Measurements from ENCODE around the gene LAMP5.

The LAMP5 gene

DNA sequence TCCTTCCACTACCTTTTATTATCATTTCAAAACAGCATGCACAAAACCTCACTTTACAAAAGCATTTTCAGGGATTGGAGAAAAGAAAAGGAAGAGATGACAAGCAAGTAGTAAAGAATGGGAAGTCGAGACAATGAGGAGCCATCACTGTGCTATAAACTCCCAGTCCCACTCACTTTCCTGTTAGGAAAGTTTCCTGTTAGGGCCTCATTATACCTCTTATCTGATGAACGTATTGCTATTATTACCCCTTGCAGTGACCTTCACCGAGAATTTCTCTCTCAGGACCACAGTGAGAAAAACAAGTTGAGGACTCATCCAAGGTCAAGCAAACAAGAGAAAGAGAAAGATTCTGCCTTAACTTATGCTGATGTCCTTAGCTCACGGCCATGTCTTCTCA lies 28.8 kb downstream of the LAMP5 start:
- H3K27ac ChIP-seq (ENCODE audit: low read length), result no peak overlapping the region

DNA sequence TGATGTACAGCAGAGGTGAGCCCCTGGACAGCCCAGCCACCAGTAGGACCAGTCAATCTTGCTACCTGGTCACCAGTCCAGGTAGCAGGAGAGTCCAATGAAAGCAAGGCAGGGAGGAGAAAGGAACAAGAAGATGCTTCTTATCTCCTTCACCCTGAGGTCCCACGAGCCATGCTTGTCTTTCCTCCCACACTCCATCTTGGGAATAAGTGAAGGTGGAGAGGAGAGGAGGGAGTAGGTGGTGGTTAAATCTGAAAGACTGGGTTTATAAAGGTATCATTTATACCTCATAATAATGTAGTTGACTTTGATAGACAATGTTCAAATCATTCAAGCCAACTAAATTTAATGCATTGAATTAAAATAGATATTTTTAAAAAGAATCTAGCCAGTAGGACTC lies 35.9 kb downstream of the LAMP5 start:
- no peak overlapping the region for H2AFZ ChIP-seq (ENCODE audit: low read depth, low read length)
- H3K9ac ChIP-seq (ENCODE audit: low read length), result no peak overlapping the region
- H3K27me3 ChIP-seq (ENCODE audit: low read depth, low read length), result no peaks in the 10 kb centered on the region
- H3K9me3 ChIP-seq (ENCODE audit: insufficient read depth, low read length), result no peaks in the 10 kb centered on the region
- H3K4me1 ChIP-seq (ENCODE audit: low read length), result no peaks in the 10 kb centered on the region
- no peaks in the 10 kb centered on the region for H4K20me1 ChIP-seq (ENCODE audit: insufficient read depth, low read length)
- H3K79me2 ChIP-seq (ENCODE audit: low read length), result no peaks in the 10 kb centered on the region
- no peak overlapping the region for H3K27ac ChIP-seq (ENCODE audit: low read length)
- TF ChIP-seq EZH2phosphoT487 (IDR thresholded peaks at IDR 0.05; ENCODE audit: low read depth), result no peak
- TF ChIP-seq, protein P1, sequence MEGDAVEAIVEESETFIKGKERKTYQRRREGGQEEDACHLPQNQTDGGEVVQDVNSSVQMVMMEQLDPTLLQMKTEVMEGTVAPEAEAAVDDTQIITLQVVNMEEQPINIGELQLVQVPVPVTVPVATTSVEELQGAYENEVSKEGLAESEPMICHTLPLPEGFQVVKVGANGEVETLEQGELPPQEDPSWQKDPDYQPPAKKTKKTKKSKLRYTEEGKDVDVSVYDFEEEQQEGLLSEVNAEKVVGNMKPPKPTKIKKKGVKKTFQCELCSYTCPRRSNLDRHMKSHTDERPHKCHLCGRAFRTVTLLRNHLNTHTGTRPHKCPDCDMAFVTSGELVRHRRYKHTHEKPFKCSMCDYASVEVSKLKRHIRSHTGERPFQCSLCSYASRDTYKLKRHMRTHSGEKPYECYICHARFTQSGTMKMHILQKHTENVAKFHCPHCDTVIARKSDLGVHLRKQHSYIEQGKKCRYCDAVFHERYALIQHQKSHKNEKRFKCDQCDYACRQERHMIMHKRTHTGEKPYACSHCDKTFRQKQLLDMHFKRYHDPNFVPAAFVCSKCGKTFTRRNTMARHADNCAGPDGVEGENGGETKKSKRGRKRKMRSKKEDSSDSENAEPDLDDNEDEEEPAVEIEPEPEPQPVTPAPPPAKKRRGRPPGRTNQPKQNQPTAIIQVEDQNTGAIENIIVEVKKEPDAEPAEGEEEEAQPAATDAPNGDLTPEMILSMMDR (IDR thresholded peaks at IDR 0.05; ENCODE audit: low read depth, low read length), result no peak
- H3K36me3 ChIP-seq (replicated peaks; ENCODE audit: low read depth, low read length), result no peaks in the 10 kb centered on the region
- no peak overlapping the region for H3K4me2 ChIP-seq (ENCODE audit: low read length)
- no peak overlapping the region for H3K4me3 ChIP-seq (ENCODE audit: low read length)

More for the DNA sequence above, 28.8 kb downstream of the LAMP5 start:
- H4K20me1 ChIP-seq (ENCODE audit: insufficient read depth, low read length), result no peaks in the 10 kb centered on the region
- H3K4me2 ChIP-seq (ENCODE audit: low read length), result no peak overlapping the region
- no peak overlapping the region for H3K4me3 ChIP-seq (ENCODE audit: low read length)
- TF ChIP-seq, protein P1 (IDR thresholded peaks at IDR 0.05; ENCODE audit: low read depth, low read length), result no peak
- no peak for TF ChIP-seq EZH2phosphoT487 (IDR thresholded peaks at IDR 0.05; ENCODE audit: low read depth)
- H3K36me3 ChIP-seq (replicated peaks; ENCODE audit: low read depth, low read length), result no peaks in the 10 kb centered on the region
- no peaks in the 10 kb centered on the region for H3K9me3 ChIP-seq (ENCODE audit: insufficient read depth, low read length)
- no peak overlapping the region for H3K9ac ChIP-seq (ENCODE audit: low read length)
- H2AFZ ChIP-seq (ENCODE audit: low read depth, low read length), result no peak overlapping the region
- no peaks in the 10 kb centered on the region for H3K4me1 ChIP-seq (ENCODE audit: low read length)
- H3K79me2 ChIP-seq (ENCODE audit: low read length), result no peaks in the 10 kb centered on the region
- H3K27me3 ChIP-seq (ENCODE audit: low read depth, low read length), result peaks cover 7% of the 10 kb centered on the region; the same call in 1 of the 2 replicates

DNA sequence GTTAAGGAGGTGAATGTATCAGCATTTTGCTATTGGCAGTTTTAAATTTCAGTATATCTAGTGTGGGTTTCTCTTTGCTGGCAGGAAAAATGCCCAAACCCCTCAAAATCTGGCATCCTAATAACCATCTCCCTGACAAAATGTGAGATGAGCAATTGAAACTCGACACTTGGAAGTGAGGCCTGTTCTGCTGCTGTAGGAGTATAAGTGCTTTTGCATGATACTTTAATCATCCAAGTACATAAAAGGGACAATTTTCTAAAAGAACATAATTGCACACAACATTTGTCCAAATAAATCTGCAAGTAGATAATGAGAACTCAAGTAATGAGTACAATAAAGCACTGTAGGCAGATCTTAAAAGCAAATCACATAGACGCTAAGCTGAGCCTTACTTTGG lies 36.5 kb downstream of the LAMP5 start:
- H3K9me3 ChIP-seq (ENCODE audit: insufficient read depth, low read length), result no peaks in the 10 kb centered on the region

DNA sequence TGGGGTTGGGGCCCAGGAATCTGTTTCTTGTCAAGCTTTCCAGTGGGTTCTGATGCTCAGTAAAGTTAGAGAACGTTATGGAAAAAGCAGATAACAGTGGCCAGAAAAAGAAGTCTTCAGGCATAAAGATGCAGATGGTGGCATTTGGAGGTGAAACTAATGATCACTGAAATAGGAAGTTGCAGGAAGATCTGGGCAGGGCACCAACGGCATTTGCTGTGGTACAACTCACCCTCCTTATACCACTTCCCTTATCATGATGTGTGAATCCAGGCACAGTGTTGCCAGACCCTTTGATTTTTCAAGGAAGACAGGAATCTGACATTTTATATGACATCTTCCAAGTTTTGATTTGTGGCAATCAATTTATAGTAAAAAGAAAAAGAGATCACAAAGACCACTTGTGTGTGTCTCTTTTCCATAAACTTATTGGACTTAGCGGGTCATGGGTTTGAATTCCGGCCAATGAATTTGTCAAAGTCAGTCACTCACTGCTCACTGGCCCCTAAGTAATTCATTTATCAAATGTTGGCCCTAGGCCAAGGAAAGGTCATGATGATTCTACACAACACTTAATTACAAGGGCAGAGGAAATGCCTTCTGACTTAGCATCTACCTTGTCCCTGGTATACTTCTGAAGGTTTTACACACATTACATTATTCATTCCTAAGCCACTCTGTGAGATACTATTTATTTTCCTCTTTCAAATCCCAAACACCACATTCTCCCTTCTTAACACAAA lies 37.6 kb downstream of the LAMP5 start:
- H3K36me3 ChIP-seq (replicated peaks; ENCODE audit: low read depth, low read length), result no peaks in the 10 kb centered on the region
- no peaks in the 10 kb centered on the region for H3K4me1 ChIP-seq (ENCODE audit: low read length)
- TF ChIP-seq, protein P1 (IDR thresholded peaks at IDR 0.05; ENCODE audit: low read depth, low read length), result no peak
- TF ChIP-seq EZH2phosphoT487 (IDR thresholded peaks at IDR 0.05; ENCODE audit: low read depth), result no peak
- H3K27me3 ChIP-seq (ENCODE audit: low read depth, low read length), result no peaks in the 10 kb centered on the region
- no peaks in the 10 kb centered on the region for H4K20me1 ChIP-seq (ENCODE audit: insufficient read depth, low read length)
- H3K4me3 ChIP-seq (ENCODE audit: low read length), result no peak overlapping the region
- no peaks in the 10 kb centered on the region for H3K79me2 ChIP-seq (ENCODE audit: low read length)
- H3K4me2 ChIP-seq (ENCODE audit: low read length), result no peak overlapping the region
- H3K9me3 ChIP-seq (ENCODE audit: insufficient read depth, low read length), result no peaks in the 10 kb centered on the region
- H2AFZ ChIP-seq (ENCODE audit: low read depth, low read length), result no peak overlapping the region
- H3K27ac ChIP-seq (ENCODE audit: low read length), result no peak overlapping the region
- H3K9ac ChIP-seq (ENCODE audit: low read length), result no peak overlapping the region

More for the DNA sequence above, 36.5 kb downstream of the LAMP5 start:
- H3K79me2 ChIP-seq (ENCODE audit: low read length), result no peaks in the 10 kb centered on the region
- no peaks in the 10 kb centered on the region for H3K27me3 ChIP-seq (ENCODE audit: low read depth, low read length)
- no peaks in the 10 kb centered on the region for H4K20me1 ChIP-seq (ENCODE audit: insufficient read depth, low read length)
- H2AFZ ChIP-seq (ENCODE audit: low read depth, low read length), result no peak overlapping the region
- H3K9ac ChIP-seq (ENCODE audit: low read length), result no peak overlapping the region
- no peaks in the 10 kb centered on the region for H3K4me1 ChIP-seq (ENCODE audit: low read length)
- no peaks in the 10 kb centered on the region for H3K36me3 ChIP-seq (replicated peaks; ENCODE audit: low read depth, low read length)
- H3K27ac ChIP-seq (ENCODE audit: low read length), result no peak overlapping the region
- no peak overlapping the region for H3K4me3 ChIP-seq (ENCODE audit: low read length)
- TF ChIP-seq EZH2phosphoT487 (IDR thresholded peaks at IDR 0.05; ENCODE audit: low read depth), result no peak
- TF ChIP-seq, protein P1 (IDR thresholded peaks at IDR 0.05; ENCODE audit: low read depth, low read length), result no peak
- no peak overlapping the region for H3K4me2 ChIP-seq (ENCODE audit: low read length)

All from OCI-LY3 (cell line).